Testis (tissue), 3 donors: Measurements from ENCODE around the gene OTOS. TPM values are rescaled to one million over a fixed set of nuclear protein-coding genes. Genes with fewer than 3 reads are reported as not detected.

ENCODE experiments used
- DNase-seq: peaks from one replicate; pipeline ENCODE4 v3.0.0-alpha.2; 2019
- H3K27ac ChIP-seq, 2 donors: fragments of 200-600 bp; sonication (generic); one replicate each; pipeline ENCODE4 v1.5.1; 2019
- H3K27me3 ChIP-seq: fragments of 200-600 bp; sonication (generic); one replicate; pipeline ENCODE4 v1.5.1; 2019
- H3K36me3 ChIP-seq: fragments of 200-600 bp; sonication (generic); one replicate; pipeline ENCODE4 v1.5.1; 2017; ENCODE audit warnings: low read depth; ENCODE audit errors: missing control alignments
- H3K4me1 ChIP-seq: fragments of 200-600 bp; sonication (generic); one replicate; pipeline ENCODE4 v1.5.1; 2019
- H3K4me3 ChIP-seq, 2 donors: fragments of 200-600 bp; sonication (generic); one replicate each; pipeline ENCODE4 v1.5.1; 2017 to 2019
- H3K9me3 ChIP-seq: fragments of 200-600 bp; sonication (generic); one replicate; pipeline ENCODE4 v1.5.1; 2017
- CTCF ChIP-seq, 3 experiments: fragments of 450-650 bp in 2 of 3; fragments of 200-600 bp in 1 of 3; sonication (generic) in 1 of 3; IDR thresholded peaks; one replicate each; pipeline ENCODE4 v1.5.1; 2016 to 2019; ENCODE audit warnings: antibody characterized with exemption in 3 of 3, mild to moderate bottlenecking in 2 of 3, moderate library complexity in 1 of 3
- POLR2A ChIP-seq: fragments of 450-650 bp; IDR thresholded peaks from one replicate; pipeline ENCODE4 v1.6.1; 2017; ENCODE audit warnings: antibody characterized with exemption, mild to moderate bottlenecking, moderate library complexity
- WGBS, 2 donors: methylation state at CpG; one replicate each; pipeline ENCODE4 v1.1.5; 2018; 5-methylcytosine and 5-hydroxymethylcytosine counted together
- intact Hi-C: fragments of 100-400 bp; cut with DNase I; formaldehyde crosslinking; loops from one replicate; pipeline ENCODE4 v1.15.1; 2023; ENCODE audit warnings: low total_unique reads
- polyA plus RNA-seq: library from polyadenylated mRNA; stranded (reverse); fragments of 350-450 nt; fragmentation: Illumina TruSeq; extraction: RNeasy Lipid Tissue Mini Kit (QIAGEN cat#74804); gene quantifications from one replicate; pipeline ENCODE4 v1.2.3, GENCODE V29; 2014; ENCODE audit warnings: low read depth, low replicate concordance; ENCODE audit not compliant: insufficient read depth
- total RNA-seq, 2 donors: library from RNA; depleted of rRNA; stranded (reverse); fragments of >200 nt; gene quantifications; one replicate each; pipeline ENCODE4 v1.2.3, GENCODE V29; 2016

OTOS gene
- total and polyA plus RNA-seq, 3 donors from 2014 or later, result 1.2 to 1.5 TPM; not detected in 1

GRCh38 chr2:240114233-240114632 lies 26.2 kb downstream of the OTOS start:
- Histone ChIP-seq H3K4me1 (no peaks in the 10 kb centered on the region), H3K9me3 (no peaks in the 10 kb centered on the region), H3K27me3 (no peaks in the 10 kb centered on the region), H3K4me3 (no peak overlapping the region), H3K27ac (no peak overlapping the region), H3K36me3 (no peaks in the 10 kb centered on the region)
- 82 to 84% methylated on average over 6 of the region's 6 CpGs for WGBS, 2 donors
- intact Hi-C loops, result no loop called here
- no peak for DNase-seq
- TF ChIP-seq POLR2A, result no peak
- TF ChIP-seq CTCF (IDR thresholded peaks at IDR 0.05), result no peak

GRCh38 chr2:240112914-240113690 lies 27.4 kb downstream of the OTOS start:
- no peak for DNase-seq
- no peak for TF ChIP-seq CTCF (IDR thresholded peaks at IDR 0.05)
- no peak for TF ChIP-seq POLR2A
- intact Hi-C loops, result no loop called here
- Histone ChIP-seq H3K9me3 (no peaks in the 10 kb centered on the region), H3K27ac (no peak overlapping the region), H3K4me3 (no peak overlapping the region), H3K4me1 (no peaks in the 10 kb centered on the region), H3K36me3 (no peaks in the 10 kb centered on the region), H3K27me3 (no peaks in the 10 kb centered on the region)
- WGBS, 2 donors, result 42 to 44% methylated on average over 5 of the region's 5 CpGs

GRCh38 chr2:240111253-240111652 lies 29.2 kb downstream of the OTOS start:
- H3K36me3 ChIP-seq, result no peaks in the 10 kb centered on the region
- H3K4me1 ChIP-seq, result no peaks in the 10 kb centered on the region
- H3K27ac ChIP-seq, result no peak overlapping the region
- no peaks in the 10 kb centered on the region for H3K9me3 ChIP-seq
- 38 to 54% methylated on average over 10 of the region's 10 CpGs for WGBS, 2 donors
- peak; percentile 29 for DNase-seq
- intact Hi-C loops, result no loop called here
- no peak overlapping the region for H3K4me3 ChIP-seq
- H3K27me3 ChIP-seq, result no peaks in the 10 kb centered on the region
- TF ChIP-seq POLR2A, result no peak
- TF ChIP-seq CTCF (IDR thresholded peaks at IDR 0.05), result no peak

- WGBS, 2 donors, result 85 to 91% methylated on average over 10 to 11 of the region's 11 CpGs
- TF ChIP-seq CTCF (IDR thresholded peaks at IDR 0.05) (no peak), POLR2A (no peak)
- Histone ChIP-seq H3K36me3 (no peaks in the 10 kb centered on the region), H3K4me1 (no peaks in the 10 kb centered on the region), H3K27ac (no peak overlapping the region), H3K9me3 (no peaks in the 10 kb centered on the region), H3K27me3 (no peaks in the 10 kb centered on the region), H3K4me3 (no peak overlapping the region)
- intact Hi-C loops, result no loop called here
- DNase-seq, result no peak
Observed at GRCh38 chr2:240109386-240109785, 31.1 kb downstream of the OTOS start.

- Histone ChIP-seq H3K27ac (no peak overlapping the region), H3K27me3 (no peaks in the 10 kb centered on the region), H3K36me3 (no peaks in the 10 kb centered on the region), H3K9me3 (no peaks in the 10 kb centered on the region), H3K4me1 (no peaks in the 10 kb centered on the region), H3K4me3 (no peak overlapping the region)
- intact Hi-C loops, result no loop called here
- no peak for TF ChIP-seq POLR2A
- no peak for TF ChIP-seq CTCF (IDR thresholded peaks at IDR 0.05)
- DNase-seq, result no peak
- 61 to 75% methylated on average over 6 of the region's 6 CpGs for WGBS, 2 donors
Observed at GRCh38 chr2:240107477-240107796, 33.0 kb downstream of the OTOS start.
